OCI-LY1 (cell line): ENCODE results near the gene REG4.

Experiments
- CTCF ChIP-seq: fragments of 200-600 bp; sonication (generic), shearing (Covaris generic); IDR thresholded peaks from 2 replicates; pipeline ENCODE4 v1.5.1; 2017; ENCODE audit warnings: mild to moderate bottlenecking, antibody characterized with exemption, low read length, moderate library complexity, mixed read lengths
- EZH2 ChIP-seq: fragments of 200-600 bp; sonication (generic), shearing (Covaris generic); IDR thresholded peaks from 2 replicates; pipeline ENCODE4 v1.8.0; 2017; ENCODE audit warnings: borderline replicate concordance, mixed run types, mild to moderate bottlenecking, antibody characterized with exemption, low read length, moderate library complexity, mixed read lengths

- no peak for TF ChIP-seq EZH2
- TF ChIP-seq CTCF, result no peak
Observed at GRCh38 chr1:119831027-119831426, 19.8 kb upstream of the REG4 start.
